Tibial artery (tissue), 4 donors: ENCODE data around the gene DHX36.

Source experiments
- DNase-seq, 2 donors: peaks; one replicate each; pipeline ENCODE4 v3.0.0-alpha.2; 2019
- H3K27ac ChIP-seq, 2 donors: fragments of 200-600 bp; sonication (generic) in 1 of 2; 1 replicate in 1 of 2; 2 replicates in 1 of 2; pipeline ENCODE4 v1.5.1; 2018 to 2019; ENCODE audit warnings: mild to moderate bottlenecking in 1 of 2
- H3K27me3 ChIP-seq, 2 donors: fragments of 200-600 bp; sonication (generic) in 1 of 2; one replicate each; pipeline versions ENCODE4 v1.5.1 to v1.6.0; 2016 to 2019
- H3K36me3 ChIP-seq, 3 donors: fragments of 200-600 bp; sonication (generic) in 2 of 3; one replicate each; pipeline ENCODE4 v1.5.1; 2016 to 2019; ENCODE audit warnings: mild to moderate bottlenecking in 2 of 3
- H3K4me1 ChIP-seq, 4 donors: fragments of 200-600 bp; sonication (generic) in 2 of 4; 1 replicate in 3 of 4; 2 replicates in 1 of 4; pipeline ENCODE4 v1.5.1; 2016 to 2019
- H3K4me3 ChIP-seq, 2 donors: fragments of 200-600 bp; sonication (generic) in 1 of 2; 1 replicate in 1 of 2; 2 replicates in 1 of 2; pipeline ENCODE4 v1.5.1; 2018 to 2019; ENCODE audit warnings: mild to moderate bottlenecking in 2 of 2
- H3K9me3 ChIP-seq, 3 donors: fragments of 200-600 bp; sonication (generic) in 1 of 3; one replicate each; pipeline ENCODE4 v1.5.1; 2016 to 2019
- intact Hi-C: fragments of 100-400 bp; cut with DNase I; formaldehyde crosslinking; loops from one replicate; pipeline ENCODE4 v1.15.0; 2023; ENCODE audit warnings: low total_unique reads
- TF ChIP-seq, protein P1 (sequence below), 2 experiments: fragments of 200-600 bp in 1 of 2; fragments of 450-650 bp in 1 of 2; IDR thresholded peaks; one replicate each; pipeline ENCODE4 v1.5.1; 2017 to 2019; ENCODE audit warnings: antibody characterized with exemption in 2 of 2, mild to moderate bottlenecking in 1 of 2, moderate library complexity in 1 of 2

Gene DHX36

GRCh38 chr3:154273381-154273780, 50.9 kb downstream of the DHX36 start:
- H3K4me3 ChIP-seq = no peak overlapping the region
- H3K27me3 ChIP-seq = no peaks in the 10 kb centered on the region
- H3K4me1 ChIP-seq = no peaks in the 10 kb centered on the region
- no peak for DNase-seq
- H3K27ac ChIP-seq = no peak overlapping the region
- intact Hi-C loops = no loop called here
- H3K36me3 ChIP-seq = peaks cover 47 to 51% (median 49%) of the 10 kb centered on the region in 3 donors
- no peaks in the 10 kb centered on the region for H3K9me3 ChIP-seq
- TF ChIP-seq, protein P1, sequence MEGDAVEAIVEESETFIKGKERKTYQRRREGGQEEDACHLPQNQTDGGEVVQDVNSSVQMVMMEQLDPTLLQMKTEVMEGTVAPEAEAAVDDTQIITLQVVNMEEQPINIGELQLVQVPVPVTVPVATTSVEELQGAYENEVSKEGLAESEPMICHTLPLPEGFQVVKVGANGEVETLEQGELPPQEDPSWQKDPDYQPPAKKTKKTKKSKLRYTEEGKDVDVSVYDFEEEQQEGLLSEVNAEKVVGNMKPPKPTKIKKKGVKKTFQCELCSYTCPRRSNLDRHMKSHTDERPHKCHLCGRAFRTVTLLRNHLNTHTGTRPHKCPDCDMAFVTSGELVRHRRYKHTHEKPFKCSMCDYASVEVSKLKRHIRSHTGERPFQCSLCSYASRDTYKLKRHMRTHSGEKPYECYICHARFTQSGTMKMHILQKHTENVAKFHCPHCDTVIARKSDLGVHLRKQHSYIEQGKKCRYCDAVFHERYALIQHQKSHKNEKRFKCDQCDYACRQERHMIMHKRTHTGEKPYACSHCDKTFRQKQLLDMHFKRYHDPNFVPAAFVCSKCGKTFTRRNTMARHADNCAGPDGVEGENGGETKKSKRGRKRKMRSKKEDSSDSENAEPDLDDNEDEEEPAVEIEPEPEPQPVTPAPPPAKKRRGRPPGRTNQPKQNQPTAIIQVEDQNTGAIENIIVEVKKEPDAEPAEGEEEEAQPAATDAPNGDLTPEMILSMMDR (IDR thresholded peaks at IDR 0.05) = no peak

DNA sequence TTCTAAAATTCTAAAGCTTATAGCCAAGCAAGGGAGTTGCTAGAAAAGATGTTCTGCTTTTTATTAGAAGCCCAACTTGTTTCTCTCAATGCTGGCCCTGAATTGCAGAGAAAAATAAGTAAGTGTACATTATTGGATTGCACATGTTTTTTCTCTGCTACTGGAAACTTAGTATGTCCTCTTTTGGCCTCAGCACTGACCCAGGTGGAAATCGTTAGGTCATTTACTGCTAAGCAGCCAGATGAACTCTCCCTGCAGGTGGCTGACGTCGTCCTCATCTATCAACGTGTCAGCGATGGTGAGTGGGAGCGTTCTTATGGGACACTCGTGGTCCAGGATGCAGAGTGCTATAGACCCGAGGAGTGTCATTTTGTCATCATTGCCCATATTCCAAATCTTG, 69.8 kb downstream of the DHX36 start:
- H3K9me3 ChIP-seq = no peaks in the 10 kb centered on the region
- DNase-seq = no peak
- no peak overlapping the region for H3K4me3 ChIP-seq
- H3K27ac ChIP-seq = no peak overlapping the region
- intact Hi-C loops = loop anchor here (5.0 kb wide), 1 partner anchor 157 kb away; no protein-coding TSS in a partner anchor
- TF ChIP-seq, protein P1 (IDR thresholded peaks at IDR 0.05) = no peak
- H3K36me3 ChIP-seq = peaks cover 50 to 68% (median 55%) of the 10 kb centered on the region in 3 donors
- no peaks in the 10 kb centered on the region for H3K27me3 ChIP-seq
- no peaks in the 10 kb centered on the region for H3K4me1 ChIP-seq

- Histone ChIP-seq H3K4me3 (no peak overlapping the region), H3K9me3 (no peaks in the 10 kb centered on the region), H3K27ac (no peak overlapping the region), H3K36me3 (peaks cover 37 to 57% (median 40%) of the 10 kb centered on the region in 3 donors), H3K27me3 (no peaks in the 10 kb centered on the region), H3K4me1 (no peaks in the 10 kb centered on the region)
- peak; percentile 90 to 94 for DNase-seq
- intact Hi-C loops = loop anchor here (5.0 kb wide), 1 partner anchor 156 kb away; no protein-coding TSS in a partner anchor
- TF ChIP-seq, protein P1 (IDR thresholded peaks at IDR 0.05) = peak; percentile 89 to 90
Measured at GRCh38 chr3:154252759-154253638, 71.3 kb downstream of the DHX36 start.

GRCh38 chr3:154251610-154252009, 72.7 kb downstream of the DHX36 start:
- no peaks in the 10 kb centered on the region for H3K27me3 ChIP-seq
- H3K27ac ChIP-seq = no peak overlapping the region
- intact Hi-C loops = loop anchor here (5.0 kb wide), 1 partner anchor 154 kb away; no protein-coding TSS in a partner anchor
- peaks cover 23 to 46% (median 29%) of the 10 kb centered on the region in 3 donors for H3K36me3 ChIP-seq
- H3K4me3 ChIP-seq = no peak overlapping the region
- no peaks in the 10 kb centered on the region for H3K9me3 ChIP-seq
- TF ChIP-seq, protein P1 (IDR thresholded peaks at IDR 0.05) = no peak
- no peaks in the 10 kb centered on the region for H3K4me1 ChIP-seq
- no peak for DNase-seq

GRCh38 chr3:154250291-154250690, 74.0 kb downstream of the DHX36 start:
- Histone ChIP-seq H3K9me3 (no peaks in the 10 kb centered on the region), H3K4me3 (no peak overlapping the region), H3K27me3 (no peaks in the 10 kb centered on the region), H3K36me3 (peaks cover 17 to 38% (median 17%) of the 10 kb centered on the region in 3 donors), H3K27ac (no peak overlapping the region), H3K4me1 (peaks cover 0 to 1% (median under 1%) of the 10 kb centered on the region in 4 donors)
- TF ChIP-seq, protein P1 (IDR thresholded peaks at IDR 0.05) = no peak
- DNase-seq = no peak
- intact Hi-C loops = loop anchor here (5.0 kb wide), 1 partner anchor 153 kb away; no protein-coding TSS in a partner anchor
